GM12865 (cell line): ENCODE data around the gene TM9SF4.

ENCODE experiments used
- DNase-seq: peaks from one replicate; pipeline ENCODE4 v3.0.0; 2010; ENCODE audit warnings: low read depth
- H3K4me3 ChIP-seq: 2 replicates; pipeline ENCODE4 v1.5.1; 2011; ENCODE audit warnings: mild to moderate bottlenecking, low read depth, low read length, control low read depth
- CTCF ChIP-seq: IDR thresholded peaks from 2 replicates; pipeline ENCODE4 v1.5.1; 2011; ENCODE audit warnings: low read length, control low read depth, low read depth, inconsistent platforms; ENCODE audit not compliant: insufficient read depth; ENCODE audit errors: missing control alignments

The TM9SF4 gene

DNA sequence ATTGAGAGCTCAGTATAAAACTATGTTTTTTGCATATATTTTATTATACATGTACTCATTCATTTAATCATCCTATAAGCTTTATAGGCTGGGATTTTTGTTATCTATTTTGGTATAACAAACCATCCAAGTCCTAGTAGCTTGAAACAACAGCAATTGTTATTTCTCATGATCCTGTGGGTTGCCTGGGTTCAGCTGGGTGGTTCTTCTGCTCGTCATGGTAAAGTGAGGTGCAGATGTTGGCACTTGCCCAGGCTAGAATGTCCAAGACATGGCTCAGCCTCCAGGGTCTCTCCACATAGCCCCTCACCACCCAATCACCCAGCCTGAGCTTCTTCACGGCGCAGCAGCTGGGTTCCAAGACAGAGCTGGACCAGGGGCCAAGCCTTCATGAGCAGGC is 20.8 kb upstream of the TM9SF4 start:
- no peak for TF ChIP-seq CTCF
- no peak for DNase-seq
- H3K4me3 ChIP-seq = no peak overlapping the region

DNA sequence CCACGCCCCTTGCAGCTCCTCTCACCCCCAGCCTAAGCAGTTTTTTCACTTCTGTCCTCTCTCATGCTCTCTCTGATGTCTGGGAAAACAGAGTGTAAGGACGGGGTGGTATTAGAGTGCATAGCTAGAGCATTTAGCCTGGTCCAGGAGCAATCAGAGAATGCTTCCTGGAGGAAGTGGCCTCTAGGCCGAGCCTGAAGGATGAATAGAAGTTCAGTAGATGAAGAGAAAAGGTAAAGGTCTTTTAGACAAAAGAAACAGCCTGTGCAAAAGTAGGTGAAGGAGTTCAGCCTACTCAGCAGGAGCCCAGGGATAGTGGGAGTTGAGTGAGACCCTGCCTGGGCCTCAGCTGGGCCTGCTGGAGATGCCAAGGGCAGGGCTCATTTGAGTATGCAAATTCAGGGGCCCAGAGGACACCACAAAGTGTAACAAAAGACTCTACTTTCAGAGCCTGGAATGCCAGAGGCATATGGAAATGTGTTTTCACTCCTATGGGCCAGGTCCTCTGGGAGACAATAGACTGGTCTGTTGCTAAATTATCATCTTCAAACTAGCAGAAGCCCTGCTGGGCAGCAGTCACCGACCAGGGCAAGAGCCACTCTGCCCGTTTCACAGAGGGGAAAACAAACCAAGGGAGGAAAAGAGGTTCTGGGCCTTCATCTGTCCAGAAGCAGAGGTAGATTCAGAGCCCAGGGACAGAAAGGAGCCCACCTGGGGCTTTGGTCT is 19.7 kb upstream of the TM9SF4 start:
- no peak for TF ChIP-seq CTCF
- DNase-seq = no peak
- H3K4me3 ChIP-seq = no peak overlapping the region

DNA sequence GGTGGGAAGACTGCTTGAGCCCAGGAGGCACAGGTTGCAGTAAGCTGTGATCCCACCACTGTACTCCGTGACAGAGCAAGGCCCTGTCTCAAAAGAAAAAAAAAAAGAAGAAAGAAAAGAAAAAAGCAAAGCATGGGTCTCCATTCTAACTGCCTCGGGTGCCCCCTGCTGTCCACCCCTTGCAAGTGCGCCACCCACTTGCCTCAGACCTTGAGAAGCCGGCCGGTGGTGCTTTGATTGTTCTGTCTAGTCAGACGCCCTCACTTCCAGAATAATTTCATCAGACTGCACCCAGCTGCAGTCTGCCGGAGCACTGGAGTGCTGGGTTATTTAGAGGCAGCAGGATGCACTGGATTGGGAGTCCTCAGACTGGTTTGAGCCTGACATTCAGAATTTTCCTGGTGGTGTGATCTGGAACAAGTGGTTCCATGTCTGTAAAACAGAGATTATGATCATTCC is 17.6 kb upstream of the TM9SF4 start:
- TF ChIP-seq CTCF = peak; percentile 91
- no peak overlapping the region for H3K4me3 ChIP-seq
- peak; percentile 83 for DNase-seq

DNA sequence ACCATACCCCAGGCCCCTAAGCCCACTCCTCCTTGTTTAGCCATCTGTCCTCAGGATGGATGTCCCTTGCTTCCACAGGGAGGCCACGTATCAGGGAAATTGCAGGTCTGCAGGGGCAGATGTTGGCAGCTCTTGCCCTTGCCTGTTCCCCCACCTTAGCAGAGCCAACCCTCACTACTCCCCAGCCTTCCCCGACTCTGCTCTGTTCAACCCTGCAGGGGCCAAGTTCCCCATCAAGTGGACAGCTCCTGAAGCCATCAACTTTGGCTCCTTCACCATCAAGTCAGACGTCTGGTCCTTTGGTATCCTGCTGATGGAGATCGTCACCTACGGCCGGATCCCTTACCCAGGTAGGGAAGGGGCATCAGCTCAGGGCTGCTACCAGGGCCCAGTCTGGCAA is 10.7 kb upstream of the TM9SF4 start:
- H3K4me3 ChIP-seq = no peak overlapping the region
- DNase-seq = no peak
- TF ChIP-seq CTCF = no peak

GRCh38 chr20:32108814-32109391 is 611 bp upstream of the TM9SF4 start:
- TF ChIP-seq CTCF = no peak
- DNase-seq = no peak
- H3K4me3 ChIP-seq = no peak overlapping the region; the same call in 1 of the 2 replicates

DNA sequence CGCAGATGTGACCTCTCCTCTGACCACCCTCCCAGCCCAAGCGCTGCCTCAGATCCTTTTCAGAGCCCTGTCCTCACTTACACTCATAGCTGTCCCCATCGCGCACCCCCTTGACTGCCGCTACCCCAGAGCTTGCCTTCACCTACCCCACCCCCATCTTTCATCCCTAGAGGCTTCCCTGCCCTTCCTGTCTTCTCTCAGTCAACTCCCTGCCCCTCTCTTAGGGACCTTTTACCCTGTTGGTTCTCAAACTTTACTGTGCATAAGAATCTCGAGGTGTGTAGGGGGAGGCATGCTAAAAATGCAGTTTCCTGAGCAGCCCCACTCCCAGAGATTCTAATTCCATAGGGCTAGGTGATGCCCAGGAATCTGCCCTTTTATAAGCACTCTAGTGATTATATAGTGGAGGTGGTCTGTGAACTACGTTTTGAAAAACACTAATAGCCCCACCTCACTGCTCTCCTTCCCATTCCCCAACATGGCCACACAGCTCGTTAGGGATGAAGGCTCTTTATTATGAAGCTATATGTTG is 725 bp downstream of the TM9SF4 start:
- TF ChIP-seq CTCF = no peak
- no peak for DNase-seq
- H3K4me3 ChIP-seq = peak overlapping the region; percentile 93
